Memory B cell (primary cell): ENCODE results near the gene POLR3H.
"Not testable (repeated sequence)": the region's sequence is repeated elsewhere in the genome, so short reads cannot be mapped to it uniquely, and the experiment has no call there.

Experiments
- ATAC-seq: fragments of 150-1000 bp; cut with Tn5 transposase; 2 replicates; pipeline ENCODE4 v1.10.0; 2021; ENCODE audit warnings: low read depth, mild to moderate bottlenecking, moderate library complexity
- DNase-seq, 2 donors: peaks; one replicate each; pipeline ENCODE4 v3.0.0; 2022; ENCODE audit warnings: low spot score in 2 of 2
- H3K27ac Mint-ChIP-seq: one replicate; pipeline ENCODE4 v1.8.0; 2022; ENCODE audit warnings: mild to moderate bottlenecking, moderate library complexity, mixed read lengths
- H3K27me3 Mint-ChIP-seq: one replicate; pipeline ENCODE4 v1.8.0; 2022; ENCODE audit warnings: mixed read lengths
- H3K36me3 Mint-ChIP-seq: one replicate; pipeline ENCODE4 v1.8.0; 2022; ENCODE audit warnings: mild to moderate bottlenecking, mixed read lengths
- H3K4me1 Mint-ChIP-seq: one replicate; pipeline ENCODE4 v1.8.0; 2022; ENCODE audit warnings: mixed read lengths
- H3K4me3 Mint-ChIP-seq: one replicate; pipeline ENCODE4 v1.8.0; 2022; ENCODE audit warnings: mild to moderate bottlenecking, moderate library complexity, mixed read lengths
- H3K9me3 Mint-ChIP-seq: one replicate; pipeline ENCODE4 v1.8.0; 2022; ENCODE audit warnings: mixed read lengths

The POLR3H gene

DNA sequence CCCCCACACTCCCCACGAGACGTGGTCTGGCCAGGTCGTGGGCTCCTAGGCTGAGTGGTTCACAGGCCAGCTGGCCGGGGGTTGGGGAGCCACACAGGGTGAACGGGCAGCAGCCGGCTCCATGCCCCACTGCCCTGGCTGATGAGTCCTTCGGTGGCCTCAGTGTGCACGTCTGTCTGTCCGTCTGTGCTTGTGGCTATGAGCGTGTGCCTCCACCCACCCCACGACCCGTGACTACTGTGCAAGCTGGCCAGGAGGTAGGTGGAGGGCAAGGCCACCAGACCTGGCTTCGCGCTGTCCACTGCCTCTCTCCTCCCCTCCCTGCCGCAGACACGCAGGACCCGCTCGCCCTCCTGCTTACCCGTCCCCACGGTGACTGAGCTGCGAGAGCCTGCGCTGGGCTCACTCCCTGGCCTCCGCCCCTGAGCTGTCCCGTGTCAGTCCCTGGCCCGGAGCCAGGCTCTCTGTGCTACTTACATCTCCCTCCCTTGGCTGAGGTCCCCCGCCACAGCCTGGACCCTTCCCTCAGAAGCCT, 30.6 kb upstream of the POLR3H start:
- Mint-ChIP-seq H3K9me3 (no peaks in the 10 kb centered on the region), H3K27me3 (no peaks in the 10 kb centered on the region), H3K4me1 (peaks cover 2% of the 10 kb centered on the region), H3K27ac (no peak overlapping the region), H3K4me3 (no peak overlapping the region), H3K36me3 (peaks cover 9% of the 10 kb centered on the region)
- DNase-seq (no peak), ATAC-seq (no peak)

DNA sequence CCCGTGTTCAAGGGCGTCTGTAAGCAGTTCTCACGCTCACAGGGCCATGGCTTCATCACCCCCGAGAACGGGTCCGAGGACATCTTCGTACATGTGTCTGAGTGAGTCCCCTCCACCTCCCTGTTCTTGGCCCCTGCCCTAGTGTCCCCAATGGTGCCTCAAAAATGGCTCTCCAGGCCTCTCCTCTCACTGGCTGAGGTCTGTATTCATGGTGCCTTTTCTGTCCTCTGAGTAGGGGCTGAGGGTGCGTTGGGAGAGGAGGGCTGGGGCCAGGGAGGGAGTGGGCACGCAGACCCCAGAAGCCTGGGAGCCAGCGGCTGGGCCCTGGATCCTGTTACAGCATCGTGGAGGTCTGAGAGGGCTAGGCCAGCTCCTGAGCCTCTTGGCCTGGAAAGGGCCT, 29.4 kb upstream of the POLR3H start:
- ATAC-seq = no peak
- Mint-ChIP-seq H3K9me3 (no peaks in the 10 kb centered on the region), H3K4me3 (no peak overlapping the region), H3K4me1 (peaks cover 2% of the 10 kb centered on the region), H3K27ac (no peak overlapping the region), H3K36me3 (peaks cover 9% of the 10 kb centered on the region), H3K27me3 (no peaks in the 10 kb centered on the region)
- no peak for DNase-seq

DNA sequence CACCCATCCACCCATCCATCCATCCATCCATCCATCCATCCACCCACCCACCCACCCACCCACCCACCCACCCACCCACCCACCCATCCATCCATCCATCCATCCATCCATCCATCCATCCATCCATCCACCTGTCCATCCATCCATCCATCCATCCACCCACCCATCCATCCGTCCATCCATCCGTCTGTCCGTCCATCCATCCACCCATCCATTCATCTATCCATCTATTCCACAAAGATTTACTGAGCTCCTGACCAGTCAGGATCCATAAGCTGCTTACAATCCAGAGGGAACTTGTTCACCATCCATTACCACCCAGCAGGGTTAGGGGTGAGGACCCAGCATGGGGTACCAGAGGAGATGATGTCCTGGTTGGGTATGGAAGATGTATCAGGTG, 28.0 kb upstream of the POLR3H start:
- not testable (repeated sequence) for DNase-seq, ATAC-seq, H3K36me3 Mint-ChIP-seq, H3K9me3 Mint-ChIP-seq, H3K4me3 Mint-ChIP-seq, H3K27me3 Mint-ChIP-seq, H3K27ac Mint-ChIP-seq, H3K4me1 Mint-ChIP-seq

DNA sequence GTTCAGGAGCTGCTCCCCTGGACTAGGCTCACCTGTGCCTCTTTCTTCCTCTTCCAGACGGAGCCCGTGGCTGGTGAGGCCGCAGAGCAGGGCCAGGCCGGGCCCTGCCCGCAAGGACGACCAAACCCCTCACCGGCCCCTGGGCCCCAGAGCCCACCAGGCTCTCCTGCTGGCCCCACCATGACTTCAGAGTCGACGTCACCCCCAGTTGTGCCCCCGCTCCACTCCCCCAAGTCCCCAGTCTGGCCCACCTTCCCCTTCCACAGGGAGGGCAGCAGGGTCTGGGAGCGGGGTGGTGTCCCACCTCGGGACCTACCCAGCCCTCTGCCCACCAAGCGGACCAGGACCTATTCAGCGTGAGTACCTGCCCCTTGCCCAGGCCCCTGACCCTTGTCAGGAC, 27.5 kb upstream of the POLR3H start:
- DNase-seq (no peak), ATAC-seq (no peak)
- Mint-ChIP-seq H3K36me3 (no peaks in the 10 kb centered on the region), H3K4me1 (no peaks in the 10 kb centered on the region), H3K9me3 (no peaks in the 10 kb centered on the region), H3K27me3 (no peaks in the 10 kb centered on the region), H3K4me3 (no peak overlapping the region), H3K27ac (no peak overlapping the region)

DNA sequence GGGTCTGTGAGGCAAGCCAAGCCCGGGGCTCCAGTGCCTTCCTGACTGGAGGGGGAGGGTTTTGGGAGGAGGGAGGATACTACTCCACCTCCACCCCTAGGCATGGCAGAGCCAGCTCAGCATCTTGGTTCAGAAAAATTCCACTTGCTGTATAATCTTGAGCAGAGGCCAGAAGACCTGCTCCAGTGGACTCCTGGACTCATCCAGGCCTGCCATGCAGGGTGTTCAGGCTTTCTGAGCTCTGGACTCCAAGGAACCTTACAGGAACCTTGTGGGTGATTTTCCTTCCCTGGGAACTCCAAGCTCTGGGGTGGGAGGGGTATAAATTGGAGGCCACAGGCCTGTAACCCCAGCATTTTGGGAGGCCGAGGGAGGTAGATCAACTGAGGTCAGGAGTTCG, 26.0 kb upstream of the POLR3H start:
- no peak overlapping the region for H3K27ac Mint-ChIP-seq

DNA sequence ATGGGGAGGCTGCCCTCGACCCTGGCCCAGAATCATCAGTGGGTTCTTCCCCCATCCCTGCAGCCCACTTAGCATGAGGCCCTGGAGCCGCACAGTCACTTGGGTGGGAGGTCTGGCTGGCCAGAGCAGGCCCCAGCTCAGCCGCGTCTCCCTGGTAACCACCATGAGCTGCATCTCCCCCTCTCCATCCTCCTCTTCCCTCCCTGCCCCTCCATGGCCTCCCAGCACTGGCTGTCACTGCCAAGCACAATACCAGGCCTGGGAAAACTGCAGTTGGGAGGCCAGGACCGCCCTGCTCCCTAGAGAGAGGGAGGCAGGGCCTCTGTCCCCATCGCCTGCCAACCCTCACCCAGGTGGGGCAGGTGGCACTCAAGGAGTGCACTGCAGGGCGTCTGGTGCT, 24.5 kb upstream of the POLR3H start:
- Mint-ChIP-seq H3K36me3 (no peaks in the 10 kb centered on the region), H3K4me1 (no peaks in the 10 kb centered on the region), H3K9me3 (no peaks in the 10 kb centered on the region), H3K4me3 (no peak overlapping the region), H3K27me3 (peaks cover 1% of the 10 kb centered on the region), H3K27ac (no peak overlapping the region)
- ATAC-seq (no peak), DNase-seq (no peak)

More for the DNA sequence above, 26.0 kb upstream of the POLR3H start:
- no peaks in the 10 kb centered on the region for H3K9me3 Mint-ChIP-seq
- no peaks in the 10 kb centered on the region for H3K36me3 Mint-ChIP-seq
- H3K27me3 Mint-ChIP-seq = no peaks in the 10 kb centered on the region
- no peak overlapping the region for H3K4me3 Mint-ChIP-seq
- no peaks in the 10 kb centered on the region for H3K4me1 Mint-ChIP-seq
- DNase-seq (no peak), ATAC-seq (no peak)

DNA sequence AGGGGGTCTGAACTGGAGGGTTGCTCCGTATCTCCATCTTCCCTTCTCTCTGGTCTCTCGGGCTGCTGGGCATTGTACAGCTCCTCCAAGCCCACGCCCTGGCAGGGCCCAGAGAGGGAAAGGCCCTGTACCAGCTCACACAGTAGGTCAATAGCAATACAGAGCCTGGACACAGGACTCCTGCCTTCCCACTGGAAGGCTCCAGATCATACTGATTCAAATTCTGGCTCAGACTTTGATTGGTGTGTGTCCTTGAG, 23.2 kb upstream of the POLR3H start:
- Mint-ChIP-seq H3K36me3 (no peaks in the 10 kb centered on the region), H3K27me3 (peaks cover 4% of the 10 kb centered on the region), H3K27ac (no peak overlapping the region), H3K4me1 (no peaks in the 10 kb centered on the region), H3K9me3 (no peaks in the 10 kb centered on the region), H3K4me3 (no peak overlapping the region)
- DNase-seq (no peak), ATAC-seq (no peak)

DNA sequence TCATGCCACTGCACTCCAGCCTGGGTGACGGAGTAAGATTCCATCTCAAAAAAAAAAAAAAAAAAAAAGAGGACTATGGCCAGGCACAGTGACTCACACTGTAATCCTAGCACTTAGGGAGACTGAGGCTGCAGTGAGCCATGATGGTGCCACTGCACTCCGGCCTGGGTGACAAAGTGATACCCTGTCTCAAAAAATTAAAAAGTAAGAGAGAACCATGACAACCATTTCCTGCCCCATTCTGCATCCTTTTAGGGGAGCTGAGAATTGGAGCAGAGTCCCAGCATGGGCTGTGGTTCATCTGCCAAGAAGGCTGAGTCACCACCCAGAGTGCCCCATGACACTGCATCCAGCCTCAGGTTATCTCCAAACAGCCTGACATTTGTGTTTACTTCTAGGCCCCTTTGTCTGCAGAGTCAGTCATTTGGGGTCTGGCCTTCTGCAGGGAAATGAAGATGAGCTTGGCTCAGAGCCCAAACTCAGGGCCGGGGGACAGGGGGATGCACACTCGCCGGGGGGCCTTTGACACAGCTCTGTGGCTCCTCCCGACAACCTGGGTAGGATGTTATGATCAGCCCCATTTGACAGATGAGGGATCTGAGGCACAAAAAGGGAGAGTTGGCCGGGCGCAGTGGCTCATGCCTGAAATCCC, 21.3 kb upstream of the POLR3H start:
- no peaks in the 10 kb centered on the region for H3K9me3 Mint-ChIP-seq
- no peak for DNase-seq
- H3K4me3 Mint-ChIP-seq = no peak overlapping the region
- no peaks in the 10 kb centered on the region for H3K4me1 Mint-ChIP-seq
- no peak overlapping the region for H3K27ac Mint-ChIP-seq
- H3K27me3 Mint-ChIP-seq = peaks cover 15% of the 10 kb centered on the region
- no peaks in the 10 kb centered on the region for H3K36me3 Mint-ChIP-seq
- no peak for ATAC-seq

DNA sequence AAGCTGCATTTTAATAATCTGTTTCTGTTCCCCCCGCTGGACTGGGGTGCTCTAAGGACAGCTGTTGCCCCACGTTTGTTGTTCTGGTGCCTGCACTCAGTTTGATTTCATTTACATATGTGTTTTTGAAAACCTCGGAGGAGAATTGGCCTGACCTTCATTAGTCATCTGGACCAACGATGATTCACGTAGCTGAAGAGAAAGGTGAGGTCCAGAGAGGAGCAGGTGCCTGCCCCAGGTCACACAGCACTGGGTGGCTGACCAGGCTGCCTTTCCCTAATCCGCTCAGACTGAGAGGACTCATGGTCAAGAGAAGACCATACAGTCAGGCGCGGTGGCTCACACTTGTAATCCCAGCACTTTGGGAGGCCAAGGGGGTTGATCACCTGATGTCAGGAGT, 20.3 kb upstream of the POLR3H start:
- no peaks in the 10 kb centered on the region for H3K9me3 Mint-ChIP-seq
- no peak overlapping the region for H3K27ac Mint-ChIP-seq
- ATAC-seq (no peak), DNase-seq (no peak)
- H3K27me3 Mint-ChIP-seq = peaks cover 15% of the 10 kb centered on the region
- H3K4me1 Mint-ChIP-seq = no peaks in the 10 kb centered on the region
- no peak overlapping the region for H3K4me3 Mint-ChIP-seq
- H3K36me3 Mint-ChIP-seq = no peaks in the 10 kb centered on the region

DNA sequence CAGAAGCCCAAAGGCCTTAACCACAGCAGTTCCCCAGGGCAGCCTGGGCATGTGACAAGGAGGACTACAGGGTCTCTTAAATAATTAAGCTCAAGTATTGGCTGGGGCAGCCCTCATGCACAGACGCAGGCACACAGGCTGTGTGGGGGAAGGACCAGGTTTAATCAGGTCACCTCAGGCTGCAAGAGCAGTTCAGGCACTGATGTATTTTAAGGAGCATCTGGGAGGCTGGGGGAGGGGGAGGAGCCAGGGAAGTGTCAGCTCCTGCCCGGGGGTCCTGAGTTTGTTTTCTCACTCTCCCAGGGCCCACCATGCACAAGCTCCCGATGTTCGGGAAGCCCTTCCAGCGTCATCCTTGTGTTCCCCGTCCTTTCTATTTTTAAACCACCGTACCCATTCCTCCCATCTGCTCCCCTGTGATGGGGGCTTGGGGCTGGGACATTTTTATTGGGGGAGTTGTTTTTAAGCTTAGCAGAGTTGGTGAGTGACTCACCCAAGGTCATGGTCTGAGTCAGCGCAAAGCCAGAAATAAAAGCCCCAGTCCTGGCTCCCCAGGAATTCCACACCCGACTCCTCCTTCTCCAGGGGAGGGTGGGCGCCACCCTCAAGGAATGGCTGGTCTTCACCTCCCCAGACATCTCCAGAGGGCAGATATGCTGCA, 18.9 kb upstream of the POLR3H start:
- Mint-ChIP-seq H3K4me1 (no peaks in the 10 kb centered on the region), H3K4me3 (no peak overlapping the region), H3K9me3 (no peaks in the 10 kb centered on the region), H3K36me3 (no peaks in the 10 kb centered on the region), H3K27me3 (peaks cover 15% of the 10 kb centered on the region), H3K27ac (no peak overlapping the region)
- DNase-seq = no peak
- no peak for ATAC-seq

DNA sequence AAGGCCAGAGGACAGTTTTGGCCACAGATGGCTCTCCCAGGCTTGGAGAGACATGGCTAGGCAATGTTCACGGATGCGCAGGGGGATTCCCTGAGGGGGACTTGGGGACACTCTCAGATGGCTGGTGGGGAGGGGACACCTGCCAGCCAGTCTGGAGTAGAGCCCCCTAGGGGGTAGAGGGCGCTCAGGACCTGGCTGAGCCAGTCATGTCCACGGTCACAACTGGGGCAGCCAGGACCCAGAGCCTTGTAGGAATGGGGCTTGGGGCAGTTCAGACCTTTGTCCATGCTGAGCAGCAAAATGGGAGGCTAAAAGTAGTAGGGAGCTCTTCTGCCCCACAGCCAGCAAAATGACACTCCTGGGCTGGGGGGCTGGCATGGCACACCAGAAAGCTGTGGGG, 18.2 kb upstream of the POLR3H start:
- Mint-ChIP-seq H3K27me3 (peaks cover 19% of the 10 kb centered on the region), H3K4me3 (no peak overlapping the region), H3K27ac (no peak overlapping the region), H3K9me3 (no peaks in the 10 kb centered on the region), H3K4me1 (no peaks in the 10 kb centered on the region), H3K36me3 (no peaks in the 10 kb centered on the region)
- no peak for ATAC-seq
- no peak for DNase-seq

DNA sequence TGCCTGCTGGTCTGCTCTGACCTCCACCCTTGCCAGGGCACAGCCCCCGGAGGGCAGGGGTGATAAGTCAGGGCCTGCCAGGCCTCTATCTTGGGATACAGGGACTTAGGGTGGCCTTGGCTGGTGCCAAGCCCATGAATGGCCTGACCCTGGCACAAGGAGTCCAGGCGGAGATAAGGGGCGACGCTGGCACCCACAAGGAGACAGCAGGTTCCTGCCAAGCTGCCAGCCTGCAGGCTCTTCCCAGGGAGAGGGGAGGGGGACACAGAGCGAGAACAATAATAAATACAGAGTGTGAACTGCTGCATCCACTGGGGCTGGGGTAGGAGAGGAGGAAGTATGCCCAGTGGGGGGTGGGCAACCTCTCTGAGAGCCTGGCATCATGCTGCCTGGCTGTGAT, 17.5 kb upstream of the POLR3H start:
- ATAC-seq = no peak
- DNase-seq = no peak
- H3K27me3 Mint-ChIP-seq = peaks cover 19% of the 10 kb centered on the region
- H3K4me1 Mint-ChIP-seq = no peaks in the 10 kb centered on the region
- H3K4me3 Mint-ChIP-seq = no peak overlapping the region
- no peaks in the 10 kb centered on the region for H3K36me3 Mint-ChIP-seq
- no peak overlapping the region for H3K27ac Mint-ChIP-seq
- no peaks in the 10 kb centered on the region for H3K9me3 Mint-ChIP-seq

DNA sequence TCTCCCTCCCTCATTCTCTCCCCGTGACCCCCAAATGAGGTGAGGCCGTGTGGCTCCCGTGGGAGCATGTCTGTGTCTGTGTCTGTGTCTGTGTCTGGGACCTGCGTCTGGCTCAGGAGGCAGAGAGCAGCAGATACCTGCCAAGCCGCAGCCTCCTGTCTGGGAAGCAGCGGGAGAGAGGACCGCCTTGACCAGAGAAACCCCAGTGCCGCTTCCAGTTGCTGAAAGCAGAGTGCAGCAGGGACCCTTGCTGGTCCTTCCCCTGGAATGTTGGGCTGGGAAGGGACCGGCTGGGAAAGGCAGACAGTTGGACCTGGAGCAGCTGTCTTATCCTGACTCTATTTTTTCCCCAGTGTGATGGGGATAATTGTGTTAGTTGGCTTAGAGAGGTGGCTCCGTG, 17.1 kb upstream of the POLR3H start:
- no peak for ATAC-seq
- DNase-seq = no peak
- Mint-ChIP-seq H3K4me1 (no peaks in the 10 kb centered on the region), H3K9me3 (no peaks in the 10 kb centered on the region), H3K27ac (no peak overlapping the region), H3K27me3 (peaks cover 21% of the 10 kb centered on the region), H3K4me3 (no peak overlapping the region), H3K36me3 (no peaks in the 10 kb centered on the region)

DNA sequence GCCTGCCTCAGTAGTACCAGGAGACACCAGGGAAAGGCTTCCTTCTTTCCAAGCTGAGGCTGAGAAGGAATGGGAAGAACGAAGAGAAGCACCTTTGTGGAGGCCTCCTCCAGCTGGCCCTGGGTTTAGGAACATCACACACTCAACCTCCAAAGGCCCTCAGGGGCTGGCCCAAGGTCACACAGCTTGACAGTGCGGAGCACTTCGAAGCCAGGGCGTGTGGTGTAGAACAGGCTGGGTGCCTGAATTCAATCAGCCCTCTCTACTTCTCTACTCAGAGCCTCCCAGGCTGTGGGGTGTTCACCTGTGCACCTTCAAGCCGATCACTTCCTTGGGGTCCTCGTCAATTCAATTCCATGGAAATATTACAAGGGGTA, 15.8 kb upstream of the POLR3H start:
- Mint-ChIP-seq H3K4me3 (no peak overlapping the region), H3K27me3 (peaks cover 23% of the 10 kb centered on the region), H3K9me3 (no peaks in the 10 kb centered on the region), H3K27ac (no peak overlapping the region), H3K4me1 (no peaks in the 10 kb centered on the region), H3K36me3 (no peaks in the 10 kb centered on the region)
- no peak for ATAC-seq
- DNase-seq = no peak

DNA sequence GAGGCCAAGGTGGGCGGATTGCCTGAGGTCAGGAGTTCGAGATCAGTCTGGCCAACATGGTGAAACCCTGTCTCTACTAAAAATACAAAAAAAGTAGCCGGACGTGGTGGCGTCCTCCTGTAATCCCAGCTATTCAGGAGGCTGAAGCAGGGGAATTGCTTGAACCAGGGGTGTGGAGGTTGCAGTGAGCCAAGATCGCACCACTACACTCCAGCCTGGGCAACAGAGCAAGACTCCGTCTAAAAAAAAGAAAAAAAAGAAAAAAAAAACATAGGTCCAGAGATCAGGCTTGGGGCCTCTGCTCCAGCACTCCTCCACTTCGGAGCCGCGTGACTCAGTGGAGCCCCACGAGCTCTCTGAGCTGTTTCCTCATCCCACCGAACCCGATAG, 14.0 kb upstream of the POLR3H start:
- H3K27me3 Mint-ChIP-seq = peaks cover 22% of the 10 kb centered on the region
- H3K36me3 Mint-ChIP-seq, H3K9me3 Mint-ChIP-seq, H3K4me1 Mint-ChIP-seq, DNase-seq, H3K27ac Mint-ChIP-seq, H3K4me3 Mint-ChIP-seq, ATAC-seq: not testable (repeated sequence)
